HG03039 (cell line): ENCODE measurements around the gene CYSRT1.

Source experiments
- ATAC-seq: cut with Tn5 transposase; IDR thresholded peaks from one replicate; pipeline ENCODE4 v1.9.1; 2021; ENCODE audit warnings: mild to moderate bottlenecking, moderate library complexity; ENCODE audit not compliant: unreplicated experiment

Gene CYSRT1

DNA sequence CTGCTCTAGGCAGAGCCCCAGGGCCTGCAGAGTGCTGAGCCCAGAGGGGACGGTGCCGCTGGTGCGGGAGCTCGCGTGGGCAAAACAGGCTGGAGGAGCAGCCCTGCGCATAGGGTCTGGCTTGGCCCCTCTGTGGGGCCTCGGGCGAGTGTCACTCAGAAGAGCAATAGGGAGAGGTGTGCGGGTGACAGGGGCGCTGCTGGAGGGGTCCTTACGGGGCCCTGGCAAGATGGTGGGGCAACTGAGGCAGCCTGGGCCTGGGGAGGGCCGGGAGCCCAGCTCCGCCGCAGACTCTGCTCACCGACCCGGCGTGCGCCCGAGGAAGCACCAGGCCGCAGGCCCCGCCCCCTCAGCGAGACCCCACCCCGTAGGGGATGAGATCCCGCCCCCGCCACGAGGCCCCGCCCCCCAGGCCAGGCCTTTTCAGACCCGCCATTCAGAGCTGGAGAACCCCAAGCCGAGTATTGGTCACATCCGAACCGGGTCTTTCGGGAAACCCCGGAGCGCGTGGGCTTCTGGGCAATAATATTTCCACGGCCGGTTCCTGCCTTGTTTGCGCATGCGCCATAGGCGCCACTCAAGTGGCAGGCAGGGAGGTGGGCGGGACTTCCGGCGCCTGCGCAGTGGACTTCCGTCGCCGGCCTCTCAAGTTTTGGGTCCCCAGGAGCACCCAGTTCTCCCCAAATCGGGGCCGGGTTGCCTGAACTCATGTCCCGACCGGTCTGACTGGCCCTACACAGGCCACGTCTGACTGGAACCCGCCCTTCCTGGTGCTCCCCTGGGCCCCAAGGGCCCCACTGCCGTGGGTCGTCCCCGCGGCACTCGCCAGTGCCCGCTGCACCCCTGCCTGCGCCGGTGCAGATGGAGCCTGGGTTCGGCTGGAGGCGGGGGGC is 1.6 kb upstream of the CYSRT1 start:
- peak; percentile 54 for ATAC-seq

DNA sequence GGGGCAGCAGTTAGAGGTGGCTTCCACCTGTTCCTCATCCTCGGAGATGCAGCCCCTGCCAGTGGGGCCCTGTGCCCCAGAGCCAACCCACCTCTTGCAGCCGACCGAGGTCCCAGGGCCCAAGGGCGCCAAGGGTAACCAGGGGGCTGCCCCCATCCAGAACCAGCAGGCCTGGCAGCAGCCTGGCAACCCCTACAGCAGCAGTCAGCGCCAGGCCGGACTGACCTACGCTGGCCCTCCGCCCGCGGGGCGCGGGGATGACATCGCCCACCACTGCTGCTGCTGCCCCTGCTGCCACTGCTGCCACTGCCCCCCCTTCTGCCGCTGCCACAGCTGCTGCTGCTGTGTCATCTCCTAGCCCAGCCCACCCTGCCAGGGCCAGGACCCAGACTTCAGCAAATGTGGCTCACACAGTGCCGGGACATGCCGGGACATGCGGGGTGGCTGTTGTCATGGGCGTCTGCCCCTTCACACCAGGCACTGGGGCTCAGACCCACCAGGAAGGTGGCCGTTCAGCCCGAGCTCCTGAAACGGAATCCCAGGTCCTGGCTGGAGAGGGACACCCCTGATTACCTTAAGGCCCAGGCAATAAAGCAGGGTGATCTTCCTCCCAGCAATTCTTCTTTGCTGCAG is 841 bp downstream of the CYSRT1 start:
- ATAC-seq = no peak

DNA sequence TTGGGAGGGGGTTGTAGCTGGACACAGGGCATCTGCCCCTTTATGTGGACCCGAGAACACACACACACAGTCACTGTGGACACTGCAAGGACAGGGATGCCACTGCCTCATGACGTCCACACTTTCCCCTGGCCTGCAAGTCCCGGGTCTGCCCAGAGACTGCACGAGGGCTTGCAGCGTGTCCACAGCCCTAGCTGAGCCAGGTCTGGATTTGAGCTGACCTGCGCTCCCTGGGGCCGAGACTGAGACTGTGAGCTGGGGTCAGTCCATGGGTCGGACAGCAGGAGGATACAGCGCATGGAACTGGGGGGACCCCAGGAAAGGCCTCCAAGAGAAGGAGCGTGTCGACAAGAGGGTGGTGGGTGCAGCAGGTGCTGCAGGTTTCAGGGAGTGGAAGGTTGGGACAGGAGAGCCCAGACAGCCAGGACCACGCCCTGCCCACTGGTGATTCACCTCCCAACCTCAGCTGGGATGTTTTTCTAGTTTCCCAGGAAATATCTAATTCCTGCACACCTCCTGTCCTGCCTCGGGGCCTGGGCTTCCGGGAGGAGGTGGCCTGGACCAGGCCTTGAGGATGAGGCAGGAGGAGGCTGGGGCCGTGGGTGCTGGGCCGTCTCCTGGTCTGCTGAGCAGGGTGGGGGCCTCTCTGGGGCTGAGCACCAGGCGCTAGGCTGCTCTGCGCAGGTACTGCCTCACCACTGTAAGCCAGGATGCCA is 1.5 kb downstream of the CYSRT1 start:
- no peak for ATAC-seq

DNA sequence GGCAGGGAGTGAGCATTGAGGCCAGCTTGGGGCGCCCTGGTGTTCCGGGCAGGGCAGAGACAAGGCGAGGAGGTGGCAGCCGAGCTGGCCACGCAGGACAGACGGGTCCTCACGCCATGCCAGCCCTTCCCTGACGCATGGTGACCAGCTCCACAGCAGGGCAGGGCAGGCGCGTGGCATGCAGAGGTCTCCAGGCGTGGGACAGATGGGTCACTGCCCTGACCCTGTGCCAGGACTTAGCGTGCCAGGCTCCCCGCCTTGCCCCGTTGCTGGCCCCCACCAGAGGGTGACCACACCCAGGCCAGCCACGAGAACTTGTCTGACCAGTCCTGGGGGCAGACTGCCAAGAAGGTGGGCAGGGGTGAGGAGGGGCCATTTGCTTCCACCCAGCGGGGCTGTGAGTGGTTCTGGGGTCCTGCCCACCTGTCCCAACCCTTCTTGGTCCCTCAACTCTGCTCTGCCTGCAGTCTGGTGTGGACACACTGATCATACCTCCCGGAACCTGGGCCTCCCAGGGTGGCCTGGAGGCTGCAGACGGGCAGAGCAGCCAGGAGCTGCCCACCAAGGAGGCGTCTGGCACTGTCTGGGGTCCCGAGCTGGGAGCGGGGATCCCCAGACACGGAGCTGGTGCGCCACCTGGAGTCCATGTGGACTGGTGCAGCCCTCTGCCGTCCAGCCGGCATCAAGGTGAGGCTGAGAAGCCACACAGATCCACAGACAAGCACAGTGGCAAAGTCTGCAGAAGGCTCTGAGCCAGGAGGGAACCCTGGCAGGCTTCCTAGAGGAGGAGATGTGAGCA is 2.3 kb downstream of the CYSRT1 start, which contains the start of gene RNF224:
TSS of gene RNF224 (plus strand) at position 449 of the 799 bp plus-strand sequence. CDS start 834 bp downstream, outside the sequence.
- ATAC-seq = no peak

DNA sequence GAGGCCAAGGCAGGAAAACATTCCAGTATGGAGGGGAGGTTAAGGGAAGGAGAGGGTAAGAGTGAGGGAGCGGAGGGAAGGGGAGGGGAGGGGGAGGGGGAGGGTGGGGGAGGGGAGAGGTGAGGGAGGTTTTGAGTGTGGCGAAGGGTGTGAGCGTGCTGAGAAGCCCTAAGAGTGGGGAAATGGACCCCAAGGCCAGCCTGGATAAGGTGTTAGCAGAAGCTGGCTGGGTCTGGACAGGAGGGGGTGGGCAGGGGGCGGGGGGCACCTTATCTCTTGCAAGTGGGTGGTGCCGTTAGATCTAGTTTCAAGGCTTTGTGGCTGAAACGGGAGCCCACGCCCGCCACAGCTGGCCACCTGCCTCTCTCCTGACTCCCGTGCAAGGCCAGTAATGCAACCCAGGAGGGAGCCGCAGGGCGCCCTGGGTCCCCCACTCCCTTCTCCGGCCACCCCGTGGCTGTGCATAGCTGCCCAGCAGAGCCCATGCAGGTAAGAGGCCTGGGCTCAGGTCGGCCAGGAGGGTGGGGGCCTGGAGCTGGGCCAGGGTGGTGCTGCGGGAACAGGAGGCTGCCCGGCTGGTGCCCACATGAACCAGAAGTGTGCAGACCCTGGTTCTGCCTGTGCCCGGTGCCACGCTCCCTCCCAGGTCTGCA is 3.0 kb downstream of the CYSRT1 start:
- no peak for ATAC-seq

DNA sequence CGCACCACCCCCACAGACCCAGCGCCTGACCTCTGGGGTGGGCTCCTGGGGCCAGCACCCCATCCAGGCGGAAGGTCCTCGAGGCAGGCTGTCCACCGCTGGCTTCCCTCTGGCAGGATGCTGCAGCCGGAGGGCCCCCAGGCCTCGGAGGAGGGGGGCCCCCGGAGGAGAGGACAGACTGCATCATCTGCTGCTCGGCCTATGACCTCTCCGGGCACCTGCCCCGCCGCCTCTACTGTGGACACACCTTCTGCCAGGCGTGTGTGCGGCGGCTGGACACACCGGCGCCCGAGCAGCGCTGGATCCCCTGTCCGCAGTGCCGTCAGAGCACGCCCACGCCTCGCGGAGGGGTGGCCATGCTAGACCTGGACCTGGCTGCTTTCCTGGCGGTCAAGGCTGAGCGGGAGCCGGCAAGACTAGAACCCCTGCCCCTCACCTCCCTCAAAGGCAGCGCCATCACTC is 3.6 kb downstream of the CYSRT1 start:
- no peak for ATAC-seq

DNA sequence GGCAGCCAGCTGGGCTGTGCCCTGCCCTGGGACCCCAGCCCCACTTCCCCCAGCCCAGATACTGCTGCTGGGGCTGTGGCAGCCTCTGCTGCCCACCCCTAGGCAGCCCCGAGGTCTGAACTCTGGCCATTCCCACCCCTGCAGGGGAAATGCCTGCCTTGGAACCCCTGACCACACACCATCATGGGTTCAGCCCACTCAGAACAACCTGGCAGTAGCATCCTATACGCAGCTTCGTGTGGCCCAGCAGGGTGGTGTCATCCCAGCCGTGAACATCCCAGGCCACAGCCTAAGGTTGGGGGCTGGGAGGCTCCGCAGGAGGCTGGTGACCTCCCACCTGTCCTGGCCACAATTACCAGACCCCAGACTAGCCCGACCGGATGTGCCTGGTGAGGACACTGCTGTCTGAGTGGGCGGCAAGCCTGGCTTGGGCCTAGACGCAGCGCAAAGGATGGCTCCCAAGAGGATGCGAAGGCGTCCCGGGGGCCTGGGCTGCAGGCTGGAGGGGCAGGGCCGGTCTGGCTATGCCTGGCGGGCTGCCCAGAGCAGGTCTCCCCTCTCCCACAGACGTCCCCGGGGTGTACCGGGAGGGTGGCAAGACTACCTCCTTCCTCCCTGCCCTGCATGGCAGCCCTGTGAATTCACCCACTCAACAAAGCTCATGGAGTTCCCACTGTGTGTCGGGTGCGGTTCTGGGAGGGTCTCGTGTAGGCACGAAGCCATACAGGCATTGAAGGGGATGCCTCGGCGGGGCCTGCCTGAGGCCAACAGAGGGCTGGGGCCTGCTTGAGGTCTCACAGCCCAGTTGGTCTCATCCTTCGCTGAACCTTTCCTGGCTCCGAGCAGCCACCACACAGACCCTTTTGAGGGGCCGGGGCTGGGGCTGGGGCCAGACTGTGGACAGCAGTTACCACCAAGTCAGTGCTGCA is 4.3 kb downstream of the CYSRT1 start:
- no peak for ATAC-seq

DNA sequence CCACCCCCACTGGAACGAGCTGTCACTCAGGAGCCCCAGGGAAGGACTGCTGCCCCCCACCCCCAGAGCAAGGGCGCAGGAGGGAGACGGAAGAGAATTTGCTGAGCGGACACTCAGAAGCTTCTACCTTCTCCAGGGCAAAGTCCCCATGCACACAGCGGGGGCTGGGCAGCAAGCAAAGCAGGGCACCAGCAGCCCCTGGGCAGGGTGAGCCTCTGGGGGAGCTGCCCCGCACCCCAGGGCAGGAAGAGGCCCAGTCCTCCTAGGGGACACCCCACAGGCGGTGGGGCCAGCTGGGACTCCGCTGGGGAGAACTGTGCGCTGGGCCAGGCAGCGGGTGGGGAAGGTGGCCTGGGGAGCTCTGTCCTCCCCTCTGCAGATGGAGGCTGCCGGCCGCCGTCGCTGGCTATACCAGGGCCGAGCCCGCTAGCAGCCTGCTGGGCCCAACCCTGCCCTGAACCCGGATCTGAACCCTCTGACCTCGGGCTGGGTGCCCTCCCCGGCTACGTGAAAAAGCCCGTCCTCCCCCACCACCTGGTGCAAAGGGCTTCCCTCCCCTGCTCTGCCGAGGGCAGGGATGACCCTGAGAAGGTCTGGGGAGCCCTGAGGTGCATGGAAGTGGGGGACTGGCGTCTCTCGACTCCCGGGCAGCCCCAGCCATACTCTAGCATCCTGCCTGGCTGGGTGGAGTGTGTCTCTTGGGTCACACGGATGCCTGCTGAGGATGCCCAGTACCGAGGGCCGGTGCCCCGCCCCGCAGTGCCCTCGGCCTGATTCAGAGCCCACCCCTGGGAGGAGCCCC is 5.1 kb downstream of the CYSRT1 start:
- ATAC-seq = no peak

DNA sequence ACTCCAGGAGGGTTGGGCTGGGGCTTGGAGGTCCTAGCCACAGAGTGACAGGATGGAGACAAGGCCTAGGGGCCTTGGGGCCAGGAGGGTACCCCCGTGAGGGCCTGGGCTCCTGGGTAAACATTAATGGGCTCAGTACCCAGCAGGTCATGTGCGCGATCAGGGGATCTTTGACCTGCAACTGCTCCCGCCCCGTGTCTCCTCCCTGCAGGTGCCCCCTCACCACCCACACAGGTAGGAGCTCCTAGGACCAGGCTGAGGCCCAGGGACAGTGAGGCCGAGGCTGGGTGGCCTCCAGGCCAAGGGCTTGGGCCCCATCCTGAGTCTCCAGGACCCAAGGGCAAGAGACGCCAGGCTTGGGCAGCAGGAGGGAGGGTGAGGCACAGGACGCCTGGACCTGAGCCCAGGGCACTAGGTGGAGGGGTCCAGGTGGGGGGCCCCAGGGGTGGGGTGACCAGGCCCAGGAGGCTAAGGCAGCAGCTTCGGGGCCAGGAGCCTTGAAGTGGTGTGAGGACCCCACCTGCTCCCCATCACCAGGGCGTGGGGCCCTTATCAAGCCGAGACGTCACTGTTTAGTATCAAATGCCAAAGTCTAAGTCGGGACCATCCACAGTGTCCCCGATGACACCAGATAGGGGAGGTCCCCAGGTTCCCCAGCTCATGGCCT is 5.9 kb downstream of the CYSRT1 start, which contains the start of gene SLC34A3:
TSS of gene SLC34A3 (plus strand) at position 197 of the 667 bp plus-strand sequence. CDS start 802 bp downstream, outside the sequence.
- ATAC-seq = no peak

DNA sequence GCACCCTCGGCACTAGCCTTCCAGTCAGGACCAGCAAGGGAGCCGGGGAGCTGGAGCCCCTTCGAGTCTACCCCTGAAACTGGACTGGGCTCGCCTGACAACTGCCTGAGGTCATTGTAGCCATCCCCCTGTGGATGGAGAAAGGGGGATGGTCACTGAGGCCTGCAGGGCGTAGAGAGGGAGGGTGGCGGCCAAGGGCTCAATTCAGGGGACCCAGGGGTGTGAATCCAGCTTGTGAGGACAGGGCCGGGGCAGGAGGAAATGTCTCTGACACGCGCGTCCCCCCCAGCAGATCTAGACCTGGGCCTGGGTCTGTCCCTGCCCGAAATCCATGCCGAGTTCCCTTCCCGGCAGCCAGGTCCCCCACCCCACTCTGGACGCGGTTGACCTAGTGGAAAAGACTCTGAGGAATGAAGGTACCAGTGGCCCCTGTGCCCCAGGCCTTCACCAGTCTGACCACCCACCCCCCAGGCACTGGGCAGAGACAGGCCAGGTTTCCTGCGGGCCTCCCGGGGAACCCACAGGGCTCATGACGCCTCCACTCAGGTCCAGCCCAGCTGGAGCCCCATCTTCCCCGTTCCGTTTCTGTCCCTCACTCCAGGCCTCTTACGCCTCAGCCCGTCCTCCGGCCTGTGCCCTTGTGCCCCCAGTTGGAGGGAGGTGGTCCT is 6.5 kb downstream of the CYSRT1 start:
- no peak for ATAC-seq

DNA sequence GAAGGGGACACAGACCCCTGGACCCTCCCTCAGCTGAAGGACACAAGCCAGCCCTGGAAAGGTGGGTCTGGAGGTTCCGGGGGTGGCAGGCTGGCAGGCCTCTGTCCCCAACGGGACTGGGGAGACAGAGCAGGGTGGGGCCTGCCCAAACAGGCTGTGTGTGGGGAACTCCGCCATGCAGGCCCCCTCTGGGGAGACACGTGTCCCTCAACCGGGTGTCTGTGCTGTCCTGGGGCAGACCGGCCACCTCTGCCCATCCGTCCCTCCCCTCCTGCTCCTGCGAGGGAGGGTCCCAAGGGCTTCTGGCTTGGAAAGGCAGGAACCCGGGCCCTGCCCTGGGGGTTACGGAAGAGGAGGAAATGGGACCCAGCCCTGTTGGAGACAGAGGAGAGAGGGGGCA is 7.1 kb downstream of the CYSRT1 start:
- no peak for ATAC-seq

DNA sequence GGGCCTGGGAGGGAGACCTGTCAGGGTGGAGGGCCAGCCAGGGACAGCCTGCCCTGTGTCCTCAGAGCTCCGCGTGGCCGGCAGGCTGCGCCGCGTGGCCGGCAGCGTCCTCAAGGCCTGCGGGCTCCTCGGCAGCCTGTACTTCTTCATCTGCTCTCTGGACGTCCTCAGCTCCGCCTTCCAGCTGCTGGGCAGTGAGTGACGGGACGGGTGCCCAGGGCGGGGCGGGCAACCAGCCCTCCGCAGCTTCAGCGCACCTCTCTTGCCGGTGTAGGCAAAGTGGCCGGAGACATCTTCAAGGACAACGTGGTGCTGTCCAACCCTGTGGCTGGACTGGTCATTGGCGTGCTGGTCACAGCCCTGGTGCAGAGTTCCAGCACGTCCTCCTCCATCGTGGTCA is 7.5 kb downstream of the CYSRT1 start:
- ATAC-seq = no peak

DNA sequence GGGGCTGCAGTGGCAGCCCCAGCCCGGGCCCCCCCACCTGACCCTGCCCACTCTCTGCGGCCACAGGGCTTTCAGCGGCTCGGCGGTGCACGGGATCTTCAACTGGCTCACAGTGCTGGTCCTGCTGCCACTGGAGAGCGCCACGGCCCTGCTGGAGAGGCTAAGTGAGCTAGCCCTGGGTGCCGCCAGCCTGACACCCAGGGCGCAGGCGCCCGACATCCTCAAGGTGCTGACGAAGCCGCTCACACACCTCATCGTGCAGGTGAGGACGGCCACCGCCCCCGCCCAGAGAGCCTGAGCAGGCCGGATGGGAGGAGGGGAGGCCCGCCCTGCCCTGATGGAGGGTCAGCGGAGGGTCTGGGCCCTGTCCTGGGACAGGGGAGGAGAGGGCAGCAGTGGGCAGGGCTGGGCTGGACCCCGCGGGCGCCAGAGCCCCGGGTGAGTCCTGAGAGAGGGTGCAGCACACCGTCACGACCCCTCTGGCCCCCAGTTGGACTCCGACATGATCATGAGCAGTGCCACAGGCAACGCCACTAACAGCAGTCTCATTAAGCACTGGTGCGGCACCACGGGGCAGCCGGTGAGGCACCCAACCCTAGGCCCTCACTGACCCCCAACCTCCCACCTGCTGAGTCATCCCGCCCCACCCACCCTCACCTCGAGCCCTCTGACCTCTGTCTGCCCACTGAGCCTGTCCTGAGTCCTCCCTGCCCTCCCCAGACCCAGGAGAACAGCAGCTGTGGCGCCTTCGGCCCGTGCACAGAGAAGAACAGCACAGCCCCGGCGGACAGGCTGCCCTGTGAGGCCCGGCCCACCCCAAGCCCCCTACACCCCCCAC is 8.4 kb downstream of the CYSRT1 start:
- ATAC-seq = no peak

DNA sequence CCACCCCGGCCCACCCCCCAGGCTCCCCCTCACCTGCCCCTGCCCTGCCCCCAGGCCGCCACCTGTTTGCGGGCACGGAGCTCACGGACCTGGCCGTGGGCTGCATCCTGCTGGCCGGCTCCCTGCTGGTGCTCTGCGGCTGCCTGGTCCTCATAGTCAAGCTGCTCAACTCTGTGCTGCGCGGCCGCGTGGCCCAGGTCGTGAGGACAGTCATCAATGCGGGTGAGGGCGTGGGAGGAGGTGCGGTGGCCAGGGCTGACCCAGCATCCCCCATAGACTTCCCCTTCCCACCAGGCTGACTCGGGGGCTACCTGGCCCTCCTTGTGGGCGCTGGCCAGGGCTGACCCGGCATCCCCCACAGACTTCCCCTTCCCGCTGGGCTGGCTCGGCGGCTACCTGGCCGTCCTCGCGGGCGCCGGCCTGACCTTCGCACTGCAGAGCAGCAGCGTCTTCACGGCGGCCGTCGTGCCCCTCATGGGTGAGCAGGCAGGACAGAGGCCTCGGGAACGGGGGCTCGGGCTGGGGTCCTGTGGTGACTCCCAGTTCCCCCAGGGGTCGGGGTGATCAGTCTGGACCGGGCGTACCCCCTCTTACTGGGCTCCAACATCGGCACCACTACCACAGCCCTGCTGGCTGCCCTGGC is 9.2 kb downstream of the CYSRT1 start:
- ATAC-seq = no peak

DNA sequence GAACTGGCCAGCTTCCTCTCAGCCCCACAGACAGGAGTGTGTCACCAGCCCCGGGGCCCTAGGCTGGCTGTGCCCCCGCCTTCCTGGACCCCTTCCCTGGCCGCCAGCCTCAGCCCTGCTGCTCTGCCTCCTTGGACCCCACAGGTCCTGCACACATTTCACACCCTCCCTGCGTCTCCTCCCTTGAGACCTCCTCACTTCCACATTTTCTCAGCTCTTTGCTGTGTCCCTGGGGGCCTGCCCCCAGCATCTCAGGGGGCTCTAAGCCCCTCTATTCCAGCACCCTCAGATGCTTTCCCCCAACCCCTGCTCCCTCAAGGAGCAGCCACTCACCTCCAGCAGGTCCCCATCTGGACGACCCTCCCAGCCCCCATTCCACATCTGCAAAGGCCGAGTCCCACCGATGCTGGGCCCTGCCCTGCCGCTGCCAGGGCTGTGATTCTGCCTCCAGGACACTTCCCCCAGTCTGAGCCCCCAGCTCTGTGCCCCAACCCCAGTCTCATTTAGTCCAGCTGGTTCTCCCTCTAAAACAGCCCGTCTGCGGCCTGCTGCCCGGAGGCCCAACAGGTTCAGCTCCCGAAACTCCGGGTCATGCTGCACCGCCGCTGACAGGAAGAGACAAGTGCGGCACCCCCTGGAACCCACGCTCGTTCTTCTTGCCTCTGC is 9.9 kb downstream of the CYSRT1 start:
- no peak for ATAC-seq
